ENCODE measurements around the gene CTNNBL1. TPM values are rescaled to one million over a fixed set of nuclear protein-coding genes. Genes with fewer than 3 reads are reported as not detected.

Gene CTNNBL1
- total RNA-seq, 1 experiment from 2014 or later = 55.4 TPM

GRCh38 chr20:37670351-37670791 is 23.5 kb upstream of the CTNNBL1 start:
- Histone ChIP-seq H3K4me2 (ENCODE audit: low read length) (no peak overlapping the region), H3K27me3 (ENCODE audit: insufficient read depth, low read length) (peaks cover 19% of the 10 kb centered on the region)

GRCh38 chr20:37672143-37672542 is 21.7 kb upstream of the CTNNBL1 start:
- no peak overlapping the region for H3K4me3 ChIP-seq (replicated peaks in 1 of 2; ENCODE audit: low read depth in 1 of 2, low read length in 2 of 2)
- intact Hi-C loops (cut with micrococcal nuclease) = no loop called here
- H3K27me3 ChIP-seq (ENCODE audit: insufficient read depth, low read length) = peaks cover 33% of the 10 kb centered on the region
- no peaks in the 10 kb centered on the region for H3K36me3 ChIP-seq (ENCODE audit: control insufficient read depth in 1 of 2, insufficient read depth in 2 of 2, low read length in 2 of 2)
- H3K9ac ChIP-seq (ENCODE audit: low read length) = no peak overlapping the region
- no peak overlapping the region for H2AFZ ChIP-seq (ENCODE audit: low read depth, low read length, poor library complexity, severe bottlenecking)
- TF ChIP-seq ZNF274 (IDR thresholded peaks at IDR 0.05; ENCODE audit: low read depth, low read length) (no peak), YY1 (IDR thresholded peaks at IDR 0.05; ENCODE audit: extremely low read depth, insufficient replicate concordance, low read depth, low read length) (no peak), MAX (IDR thresholded peaks at IDR 0.05) (no peak), EZH2phosphoT487 (IDR thresholded peaks at IDR 0.05; ENCODE audit: borderline replicate concordance) (no peak), SP1 (IDR thresholded peaks at IDR 0.05; ENCODE audit: low read depth) (no peak)
- H3K27ac ChIP-seq (ENCODE audit: low read depth, low read length) = no peak overlapping the region
- ChIA-PET RAD21 (ENCODE audit: low non-redundant PET in 1 of 2, low total read pairs in 2 of 2, uncharacterized antibody in 2 of 2, unreplicated experiment in 2 of 2) (no interaction called here), POLR2A (no interaction called here), CTCF (no interaction called here)
- no peaks in the 10 kb centered on the region for H3K4me1 ChIP-seq (ENCODE audit: control insufficient read depth in 1 of 2, insufficient read depth in 2 of 2, low read length in 2 of 2)
- H3K9me2 ChIP-seq (ENCODE audit: insufficient read depth) = no peaks in the 10 kb centered on the region
- no peak for DNase-seq (ENCODE audit: low read depth, low spot score)
- H3K4me2 ChIP-seq (ENCODE audit: low read length) = no peak overlapping the region
- H4K20me1 ChIP-seq (ENCODE audit: insufficient read depth) = no peaks in the 10 kb centered on the region
- no peaks in the 10 kb centered on the region for H3K79me2 ChIP-seq (ENCODE audit: insufficient read depth, low read length)
- no TSS peak for BruUV-seq (replicated peaks)
- no peaks in the 10 kb centered on the region for H3K9me3 ChIP-seq (ENCODE audit: control insufficient read depth in 1 of 2, insufficient read depth in 1 of 2, low read depth in 1 of 2, low read length in 2 of 2)
- no peak for ATAC-seq

More at GRCh38 chr20:37670351-37670791, 23.5 kb upstream of the CTNNBL1 start:
- Histone ChIP-seq H3K27ac (ENCODE audit: low read depth, low read length) (no peak overlapping the region), H3K79me2 (ENCODE audit: insufficient read depth, low read length) (no peaks in the 10 kb centered on the region), H3K36me3 (ENCODE audit: control insufficient read depth in 1 of 2, insufficient read depth in 2 of 2, low read length in 2 of 2) (no peaks in the 10 kb centered on the region), H2AFZ (ENCODE audit: low read depth, low read length, poor library complexity, severe bottlenecking) (no peak overlapping the region), H3K9me3 (ENCODE audit: control insufficient read depth in 1 of 2, insufficient read depth in 1 of 2, low read depth in 1 of 2, low read length in 2 of 2) (no peaks in the 10 kb centered on the region), H3K4me3 (replicated peaks in 1 of 2; ENCODE audit: low read depth in 1 of 2, low read length in 2 of 2) (no peak overlapping the region), H3K4me1 (ENCODE audit: control insufficient read depth in 1 of 2, insufficient read depth in 2 of 2, low read length in 2 of 2) (no peaks in the 10 kb centered on the region), H4K20me1 (ENCODE audit: insufficient read depth) (no peaks in the 10 kb centered on the region), H3K9ac (ENCODE audit: low read length) (no peak overlapping the region), H3K9me2 (ENCODE audit: insufficient read depth) (no peaks in the 10 kb centered on the region)
- ChIA-PET CTCF (no interaction called here), POLR2A (no interaction called here), RAD21 (ENCODE audit: low non-redundant PET in 1 of 2, low total read pairs in 2 of 2, uncharacterized antibody in 2 of 2, unreplicated experiment in 2 of 2) (no interaction called here)
- DNase-seq (ENCODE audit: low read depth, low spot score) (no peak), ATAC-seq (no peak)
- BruUV-seq (replicated peaks) = no TSS peak
- no peak for TF ChIP-seq FOSL1 (IDR thresholded peaks at IDR 0.05; ENCODE audit: low read depth)
- no peak for TF ChIP-seq YY1 (IDR thresholded peaks at IDR 0.05; ENCODE audit: extremely low read depth, insufficient replicate concordance, low read depth, low read length)
- no peak for TF ChIP-seq CBX3 (IDR thresholded peaks at IDR 0.05; ENCODE audit: low read depth)
- TF ChIP-seq JUND (IDR thresholded peaks at IDR 0.05) = no peak
- TF ChIP-seq CEBPB (IDR thresholded peaks at IDR 0.05; ENCODE audit: low read depth) = no peak
- no peak for TF ChIP-seq ATF3 (IDR thresholded peaks at IDR 0.05)
- no peak for TF ChIP-seq TCF7L2 (IDR thresholded peaks at IDR 0.05; ENCODE audit: borderline replicate concordance, extremely low read depth, insufficient read depth, insufficient read length)
- TF ChIP-seq EZH2phosphoT487 (IDR thresholded peaks at IDR 0.05; ENCODE audit: borderline replicate concordance) = no peak
- no peak for TF ChIP-seq SP1 (IDR thresholded peaks at IDR 0.05; ENCODE audit: low read depth)
- TF ChIP-seq RAD21 (IDR thresholded peaks at IDR 0.05; ENCODE audit: low read depth) = no peak
- TF ChIP-seq ZNF274 (IDR thresholded peaks at IDR 0.05; ENCODE audit: low read depth, low read length) = no peak
- TF ChIP-seq POLR2AphosphoS5 (IDR thresholded peaks at IDR 0.05; ENCODE audit: low read depth, low read length) = no peak
- no peak for TF ChIP-seq SRF (IDR thresholded peaks at IDR 0.05; ENCODE audit: low read depth)
- TF ChIP-seq POLR2A (IDR thresholded peaks at IDR 0.05; ENCODE audit: borderline replicate concordance, extremely low read depth, insufficient read depth, insufficient read length) = no peak
- TF ChIP-seq SIN3A (IDR thresholded peaks at IDR 0.05; ENCODE audit: low read depth) = no peak
- intact Hi-C loops (cut with micrococcal nuclease) = no loop called here

Measured in HCT116 (cell line).